ENCODE measurements around the gene OR6S1. TPM values are rescaled to one million over a fixed set of nuclear protein-coding genes. Genes with fewer than 3 reads are reported as not detected.

Gene OR6S1
- total RNA-seq, 1 experiment from 2014 or later: not detected

GRCh38 chr14:20614038-20614840 lies 27.3 kb downstream of the OR6S1 start:
- H3K4me1 ChIP-seq (ENCODE audit: control insufficient read depth, insufficient read depth, low read length): peaks cover 23% of the 10 kb centered on the region
- TF ChIP-seq TCF7L2 (IDR thresholded peaks at IDR 0.05; ENCODE audit: low read depth, low read length): no peak
- no peak for TF ChIP-seq CTCF (IDR thresholded peaks at IDR 0.05)
- TF ChIP-seq POLR2AphosphoS5 (IDR thresholded peaks at IDR 0.05; ENCODE audit: low read depth, low read length): no peak
- no peak for TF ChIP-seq REST (IDR thresholded peaks at IDR 0.05; ENCODE audit: insufficient read depth in 1 of 2, low read depth in 2 of 2, low read length in 1 of 2)
- TF ChIP-seq SIN3A (IDR thresholded peaks at IDR 0.05; ENCODE audit: borderline replicate concordance, insufficient read depth, low read depth, low read length): no peak
- POLR2A ChIA-PET: no interaction called here
- H3K27ac ChIP-seq (ENCODE audit: low read length): peak overlapping the region; percentile 75
- intact Hi-C loops (cut with micrococcal nuclease; ENCODE audit: unreplicated experiment) (loop anchor here (5.0 to 10.0 kb wide), 2 partner anchors 68 to 241 kb away; partner anchors contain the start of gene RNASE4), in situ Hi-C loops (cut with HindIII; ENCODE audit: low pct_unique_long_range_greater_than_20kb, low sequenced_read_pairs) (no loop called here)
- DNase-seq (ENCODE audit: low read depth, low spot score) (no peak), ATAC-seq (peak; percentile 21)
- no peaks in the 10 kb centered on the region for H3K27me3 ChIP-seq (ENCODE audit: control insufficient read depth, insufficient read depth, low read length)
- peak overlapping the region; percentile 83 to 94 for H3K4me3 ChIP-seq (ENCODE audit: low read depth in 2 of 2, low read length in 2 of 2)
- CTCF ChIA-PET: interaction anchor here (0.6 kb wide), 1 partner anchor 50 kb away, joined by 4 read pairs; no protein-coding TSS in a partner anchor
- H3K9me3 ChIP-seq (ENCODE audit: control insufficient read depth, insufficient read depth, low read depth, low read length): no peaks in the 10 kb centered on the region
- no peaks in the 10 kb centered on the region for H3K36me3 ChIP-seq (ENCODE audit: control insufficient read depth, insufficient read depth, low read length)
- BruUV-seq (replicated peaks): no TSS peak

- BruUV-seq (replicated peaks): no TSS peak
- in situ Hi-C loops (cut with HindIII; ENCODE audit: low pct_unique_long_range_greater_than_20kb, low sequenced_read_pairs) (no loop called here), intact Hi-C loops (cut with micrococcal nuclease; ENCODE audit: unreplicated experiment) (loop anchor here (5.0 to 10.0 kb wide), 2 partner anchors 69 to 241 kb away; partner anchors contain the start of gene RNASE4)
- H3K36me3 ChIP-seq (ENCODE audit: control insufficient read depth, insufficient read depth, low read length): no peaks in the 10 kb centered on the region
- DNase-seq (ENCODE audit: low read depth, low spot score) (peak; percentile 98), ATAC-seq (peak; percentile 92)
- H3K27ac ChIP-seq (ENCODE audit: low read length): peak overlapping the region; percentile 75
- no peaks in the 10 kb centered on the region for H3K9me3 ChIP-seq (ENCODE audit: control insufficient read depth, insufficient read depth, low read depth, low read length)
- peaks cover 23% of the 10 kb centered on the region for H3K4me1 ChIP-seq (ENCODE audit: control insufficient read depth, insufficient read depth, low read length)
- peak overlapping the region; percentile 83 to 94 for H3K4me3 ChIP-seq (ENCODE audit: low read depth in 2 of 2, low read length in 2 of 2)
- ChIA-PET POLR2A (no interaction called here), CTCF (interaction anchor here (0.6 to 1.2 kb wide), 2 partner anchors 51 to 78 kb away, joined by 4 read pairs; no protein-coding TSS in a partner anchor)
- H3K27me3 ChIP-seq (ENCODE audit: control insufficient read depth, insufficient read depth, low read length): no peaks in the 10 kb centered on the region
- TF ChIP-seq POLR2AphosphoS5 (IDR thresholded peaks at IDR 0.05; ENCODE audit: low read depth, low read length): peak; percentile 55; the same call in 1 of the 2 replicates
- TF ChIP-seq CTCF (IDR thresholded peaks at IDR 0.05): peak; percentile 78
- TF ChIP-seq TCF7L2 (IDR thresholded peaks at IDR 0.05; ENCODE audit: low read depth, low read length): peak; percentile 75
- TF ChIP-seq SIN3A (IDR thresholded peaks at IDR 0.05; ENCODE audit: borderline replicate concordance, insufficient read depth, low read depth, low read length): no peak
- no peak for TF ChIP-seq REST (IDR thresholded peaks at IDR 0.05; ENCODE audit: insufficient read depth in 1 of 2, low read depth in 2 of 2, low read length in 1 of 2)
Measured at GRCh38 chr14:20613094-20614037, 28.1 kb downstream of the OR6S1 start.
